HepG2 (cell line): ENCODE data around the gene EPB41L2. TPM values are rescaled to one million over a fixed set of nuclear protein-coding genes. Genes with fewer than 3 reads are reported as not detected.

Experiments used
- REL ChIP-seq: sonication (generic); formaldehyde crosslinking; conservative IDR thresholded peaks from 2 replicates; pipeline ENCODE4 v1.8.0; 2022; ENCODE audit warnings: mild to moderate bottlenecking, missing genetic modification reagents, moderate library complexity
- SP2 ChIP-seq: sonication (generic); formaldehyde crosslinking; IDR thresholded peaks from 2 replicates; pipeline ENCODE4 v1.5.1; 2020; ENCODE audit warnings: mild to moderate bottlenecking, missing genetic modification reagents
- TFAP4 ChIP-seq: sonication (generic); IDR thresholded peaks from 2 replicates; pipeline ENCODE4 v1.6.1; 2016; ENCODE audit warnings: low read depth, borderline replicate concordance
- ZFAT ChIP-seq: sonication (generic); formaldehyde crosslinking; conservative IDR thresholded peaks from 2 replicates; pipeline ENCODE4 v1.8.1; 2023; ENCODE audit warnings: missing genetic modification reagents, inconsistent platforms
- ZNF430 ChIP-seq: sonication (generic); formaldehyde crosslinking; IDR thresholded peaks from 2 replicates; pipeline ENCODE4 v1.9.0; 2021; ENCODE audit warnings: mild to moderate bottlenecking, missing genetic modification reagents
- ZNF547 ChIP-seq: sonication (generic); formaldehyde crosslinking; IDR thresholded peaks from 2 replicates; pipeline ENCODE4 v1.5.1; 2020; ENCODE audit warnings: mild to moderate bottlenecking, missing genetic modification reagents
- ZNF552 ChIP-seq: sonication (generic); formaldehyde crosslinking; IDR thresholded peaks from 2 replicates; pipeline ENCODE4 v1.9.0; 2022; ENCODE audit warnings: missing genetic modification reagents, mild to moderate bottlenecking, borderline replicate concordance
- ZNF615 ChIP-seq: sonication (generic); formaldehyde crosslinking; IDR thresholded peaks from 2 replicates; pipeline ENCODE4 v1.5.0; 2020; ENCODE audit warnings: mild to moderate bottlenecking, missing genetic modification reagents, borderline replicate concordance
- ZNF747 ChIP-seq: sonication (generic); formaldehyde crosslinking; IDR thresholded peaks from 2 replicates; pipeline ENCODE4 v1.8.1; 2023; ENCODE audit warnings: missing genetic modification reagents, mild to moderate bottlenecking, borderline replicate concordance
- polyA plus RNA-seq, 8 experiments: library from polyadenylated mRNA; depleted of rRNA in 3 of 8; stranded (reverse) in 7 of 8; unstranded in 1 of 8; fragments of >200 nt; fragmentation: Illumina TruSeq in 4 of 8; extraction: Trizol in 4 of 8; gene quantifications; 2 replicates each; pipeline versions ENCODE4 v1.2.1 to v1.2.3, GENCODE V29; 2011 to 2016; ENCODE audit warnings: low read depth in 4 of 8, missing spikeins in 1 of 8, mixed read lengths in 1 of 8; ENCODE audit not compliant: insufficient read depth in 1 of 8
- total RNA-seq, 5 experiments: library from RNA; depleted of rRNA; stranded (reverse); fragments of >200 nt; fragmentation: Illumina TruSeq; extraction: Trizol; gene quantifications; 2 replicates each; pipeline ENCODE4 v1.2.3, GENCODE V29; 2016; ENCODE audit warnings: low read depth in 1 of 5
- TF ChIP-seq, protein P1 (sequence below): sonication (generic); formaldehyde crosslinking; IDR thresholded peaks from 2 replicates; pipeline ENCODE4 v1.5.1; 2020; ENCODE audit warnings: mild to moderate bottlenecking, missing genetic modification reagents, borderline replicate concordance
- TF ChIP-seq, protein P2 (sequence below): sonication (generic); formaldehyde crosslinking; conservative IDR thresholded peaks from 2 replicates; pipeline ENCODE4 v1.4.0; 2020; ENCODE audit warnings: missing genetic modification reagents
- TF ChIP-seq, protein P3 (sequence below): sonication (generic); formaldehyde crosslinking; IDR thresholded peaks from 2 replicates; pipeline ENCODE4 v1.8.1; 2023; ENCODE audit warnings: mild to moderate bottlenecking, inconsistent platforms, moderate library complexity, missing genetic modification reagents, borderline replicate concordance
- TF ChIP-seq, protein P4 (sequence below): IDR thresholded peaks from 2 replicates; pipeline ENCODE4 v1.6.1; 2016; ENCODE audit warnings: mild to moderate bottlenecking, missing biosample characterization, missing genetic modification reagents
- TF ChIP-seq, protein P5 (sequence below): sonication (generic); formaldehyde crosslinking; conservative IDR thresholded peaks from 2 replicates; pipeline ENCODE4 v1.5.0; 2020; ENCODE audit warnings: missing genetic modification reagents

Gene EPB41L2
- total and polyA plus RNA-seq, 2 of the 13 experiments (the other 11 are each of a cell fraction or from before 2014, with no cell fraction given) = 41.7 to 56.4 TPM

DNA sequence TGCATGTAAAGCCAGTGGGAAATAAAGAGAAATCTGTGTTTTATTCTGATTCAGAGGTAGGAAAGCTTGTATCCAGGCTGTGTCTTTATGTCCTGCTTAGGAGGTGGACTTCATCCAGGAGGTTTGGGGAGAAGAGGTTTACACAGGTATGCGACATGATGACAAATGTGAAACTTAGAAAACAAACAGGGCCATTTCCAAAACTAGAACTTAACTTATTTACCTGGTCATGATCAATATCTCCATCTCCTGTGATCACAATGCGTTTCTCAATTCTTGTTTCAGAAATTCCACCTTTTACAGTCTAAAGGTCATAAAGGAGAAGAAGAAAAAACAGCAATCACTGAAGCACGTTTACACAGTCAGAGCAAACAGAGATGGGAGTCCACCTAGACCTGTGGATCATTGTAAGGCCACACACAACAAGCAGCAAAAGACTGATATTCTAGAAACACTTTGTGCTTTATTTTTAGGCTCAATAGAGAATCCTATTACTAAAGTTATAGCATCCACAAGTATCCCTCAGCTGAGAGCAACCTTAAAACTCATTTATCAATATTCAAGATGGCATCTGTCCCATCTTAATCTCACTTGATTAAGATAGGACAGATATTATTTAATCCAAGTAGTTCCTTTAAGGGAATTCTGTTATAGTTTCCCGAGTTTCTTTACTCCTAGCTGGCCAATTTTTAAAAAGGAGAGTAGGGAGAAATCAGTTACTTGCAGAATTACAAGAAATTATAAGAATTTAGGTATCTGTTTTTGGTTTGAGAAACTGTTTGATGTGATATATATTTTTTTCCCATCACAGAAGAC, 199.4 kb downstream of the EPB41L2 start (continued):
- TF ChIP-seq, protein P1, sequence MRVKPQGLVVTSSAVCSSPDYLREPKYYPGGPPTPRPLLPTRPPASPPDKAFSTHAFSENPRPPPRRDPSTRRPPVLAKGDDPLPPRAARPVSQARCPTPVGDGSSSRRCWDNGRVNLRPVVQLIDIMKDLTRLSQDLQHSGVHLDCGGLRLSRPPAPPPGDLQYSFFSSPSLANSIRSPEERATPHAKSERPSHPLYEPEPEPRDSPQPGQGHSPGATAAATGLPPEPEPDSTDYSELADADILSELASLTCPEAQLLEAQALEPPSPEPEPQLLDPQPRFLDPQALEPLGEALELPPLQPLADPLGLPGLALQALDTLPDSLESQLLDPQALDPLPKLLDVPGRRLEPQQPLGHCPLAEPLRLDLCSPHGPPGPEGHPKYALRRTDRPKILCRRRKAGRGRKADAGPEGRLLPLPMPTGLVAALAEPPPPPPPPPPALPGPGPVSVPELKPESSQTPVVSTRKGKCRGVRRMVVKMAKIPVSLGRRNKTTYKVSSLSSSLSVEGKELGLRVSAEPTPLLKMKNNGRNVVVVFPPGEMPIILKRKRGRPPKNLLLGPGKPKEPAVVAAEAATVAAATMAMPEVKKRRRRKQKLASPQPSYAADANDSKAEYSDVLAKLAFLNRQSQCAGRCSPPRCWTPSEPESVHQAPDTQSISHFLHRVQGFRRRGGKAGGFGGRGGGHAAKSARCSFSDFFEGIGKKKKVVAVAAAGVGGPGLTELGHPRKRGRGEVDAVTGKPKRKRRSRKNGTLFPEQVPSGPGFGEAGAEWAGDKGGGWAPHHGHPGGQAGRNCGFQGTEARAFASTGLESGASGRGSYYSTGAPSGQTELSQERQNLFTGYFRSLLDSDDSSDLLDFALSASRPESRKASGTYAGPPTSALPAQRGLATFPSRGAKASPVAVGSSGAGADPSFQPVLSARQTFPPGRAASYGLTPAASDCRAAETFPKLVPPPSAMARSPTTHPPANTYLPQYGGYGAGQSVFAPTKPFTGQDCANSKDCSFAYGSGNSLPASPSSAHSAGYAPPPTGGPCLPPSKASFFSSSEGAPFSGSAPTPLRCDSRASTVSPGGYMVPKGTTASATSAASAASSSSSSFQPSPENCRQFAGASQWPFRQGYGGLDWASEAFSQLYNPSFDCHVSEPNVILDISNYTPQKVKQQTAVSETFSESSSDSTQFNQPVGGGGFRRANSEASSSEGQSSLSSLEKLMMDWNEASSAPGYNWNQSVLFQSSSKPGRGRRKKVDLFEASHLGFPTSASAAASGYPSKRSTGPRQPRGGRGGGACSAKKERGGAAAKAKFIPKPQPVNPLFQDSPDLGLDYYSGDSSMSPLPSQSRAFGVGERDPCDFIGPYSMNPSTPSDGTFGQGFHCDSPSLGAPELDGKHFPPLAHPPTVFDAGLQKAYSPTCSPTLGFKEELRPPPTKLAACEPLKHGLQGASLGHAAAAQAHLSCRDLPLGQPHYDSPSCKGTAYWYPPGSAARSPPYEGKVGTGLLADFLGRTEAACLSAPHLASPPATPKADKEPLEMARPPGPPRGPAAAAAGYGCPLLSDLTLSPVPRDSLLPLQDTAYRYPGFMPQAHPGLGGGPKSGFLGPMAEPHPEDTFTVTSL = peak; percentile 100
- TF ChIP-seq ZFAT = no peak
- no peak for TF ChIP-seq SP2 (CRISPR knock-in tag)
- TF ChIP-seq ZNF552 (CRISPR knock-in tag) = no peak
- TF ChIP-seq ZNF430 (CRISPR knock-in tag) = peak; percentile 83
- peak; percentile 64; the same call in 1 of the 2 replicates for TF ChIP-seq TFAP4
- TF ChIP-seq, protein P2, sequence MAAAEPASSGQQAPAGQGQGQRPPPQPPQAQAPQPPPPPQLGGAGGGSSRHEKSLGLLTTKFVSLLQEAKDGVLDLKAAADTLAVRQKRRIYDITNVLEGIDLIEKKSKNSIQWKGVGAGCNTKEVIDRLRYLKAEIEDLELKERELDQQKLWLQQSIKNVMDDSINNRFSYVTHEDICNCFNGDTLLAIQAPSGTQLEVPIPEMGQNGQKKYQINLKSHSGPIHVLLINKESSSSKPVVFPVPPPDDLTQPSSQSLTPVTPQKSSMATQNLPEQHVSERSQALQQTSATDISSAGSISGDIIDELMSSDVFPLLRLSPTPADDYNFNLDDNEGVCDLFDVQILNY = no peak
- TF ChIP-seq ZNF547 (CRISPR knock-in tag) = no peak; the same call in 1 of the 2 replicates
- peak; percentile 78; the same call in 1 of the 2 replicates for TF ChIP-seq ZNF747 (CRISPR knock-in tag)
- TF ChIP-seq, protein P3, sequence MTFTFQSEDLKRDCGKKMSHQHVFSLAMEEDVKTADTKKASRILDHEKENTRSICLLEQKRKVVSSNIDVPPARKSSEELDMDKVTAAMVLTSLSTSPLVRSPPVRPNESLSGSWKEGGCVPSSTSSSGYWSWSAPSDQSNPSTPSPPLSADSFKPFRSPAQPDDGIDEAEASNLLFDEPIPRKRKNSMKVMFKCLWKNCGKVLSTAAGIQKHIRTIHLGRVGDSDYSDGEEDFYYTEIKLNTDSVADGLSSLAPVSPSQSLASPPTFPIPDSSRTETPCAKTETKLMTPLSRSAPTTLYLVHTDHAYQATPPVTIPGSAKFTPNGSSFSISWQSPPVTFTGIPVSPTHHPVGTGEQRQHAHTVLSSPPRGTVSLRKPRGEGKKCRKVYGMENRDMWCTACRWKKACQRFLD (CRISPR knock-in tag) = no peak; the same call in 1 of the 2 replicates
- TF ChIP-seq, protein P4, sequence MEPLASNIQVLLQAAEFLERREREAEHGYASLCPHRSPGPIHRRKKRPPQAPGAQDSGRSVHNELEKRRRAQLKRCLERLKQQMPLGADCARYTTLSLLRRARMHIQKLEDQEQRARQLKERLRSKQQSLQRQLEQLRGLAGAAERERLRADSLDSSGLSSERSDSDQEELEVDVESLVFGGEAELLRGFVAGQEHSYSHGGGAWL (CRISPR knock-in tag) = no peak
- TF ChIP-seq, protein P5, sequence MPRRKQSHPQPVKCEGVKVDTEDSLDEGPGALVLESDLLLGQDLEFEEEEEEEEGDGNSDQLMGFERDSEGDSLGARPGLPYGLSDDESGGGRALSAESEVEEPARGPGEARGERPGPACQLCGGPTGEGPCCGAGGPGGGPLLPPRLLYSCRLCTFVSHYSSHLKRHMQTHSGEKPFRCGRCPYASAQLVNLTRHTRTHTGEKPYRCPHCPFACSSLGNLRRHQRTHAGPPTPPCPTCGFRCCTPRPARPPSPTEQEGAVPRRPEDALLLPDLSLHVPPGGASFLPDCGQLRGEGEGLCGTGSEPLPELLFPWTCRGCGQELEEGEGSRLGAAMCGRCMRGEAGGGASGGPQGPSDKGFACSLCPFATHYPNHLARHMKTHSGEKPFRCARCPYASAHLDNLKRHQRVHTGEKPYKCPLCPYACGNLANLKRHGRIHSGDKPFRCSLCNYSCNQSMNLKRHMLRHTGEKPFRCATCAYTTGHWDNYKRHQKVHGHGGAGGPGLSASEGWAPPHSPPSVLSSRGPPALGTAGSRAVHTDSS = no peak
- TF ChIP-seq REL (CRISPR knock-in tag) = no peak
- no peak; the same call in 1 of the 2 replicates for TF ChIP-seq ZNF615 (CRISPR knock-in tag)
